Stimulated activated CD8-positive, alpha-beta memory T cell treated with anti-CD3 and anti-CD28 coated beads, Interleukin-4, amount 100 ng/mL, for 48 hours (primary cell): ENCODE data around the gene PUS3.

Experiments
- DNase-seq: peaks from one replicate; pipeline ENCODE4 v3.0.0-alpha.2; 2020

PUS3 gene

GRCh38 chr11:125941619-125942611 is 38.9 kb upstream of the PUS3 start:
- peak; percentile 75 for DNase-seq

GRCh38 chr11:125941267-125941618 is 38.2 kb upstream of the PUS3 start:
- DNase-seq = no peak

- DNase-seq = no peak
Measured at GRCh38 chr11:125940145-125940544, 37.1 kb upstream of the PUS3 start.

GRCh38 chr11:125939081-125939521 is 36.1 kb upstream of the PUS3 start:
- peak; percentile 8 for DNase-seq

- DNase-seq = peak; percentile 19
Measured at GRCh38 chr11:125938418-125938817, 35.4 kb upstream of the PUS3 start.

GRCh38 chr11:125935618-125936199 is 32.7 kb upstream of the PUS3 start:
- DNase-seq = peak; percentile 14

- no peak for DNase-seq
Measured at GRCh38 chr11:125935056-125935455, 32.0 kb upstream of the PUS3 start.

- DNase-seq = no peak
Measured at GRCh38 chr11:125934473-125934872, 31.5 kb upstream of the PUS3 start.

GRCh38 chr11:125933030-125933813 is 30.2 kb upstream of the PUS3 start:
- peak; percentile 65 for DNase-seq

- DNase-seq = peak; percentile 3
Measured at GRCh38 chr11:125932301-125932700, 29.3 kb upstream of the PUS3 start.

GRCh38 chr11:125931668-125932067 is 28.7 kb upstream of the PUS3 start:
- DNase-seq = no peak

GRCh38 chr11:125931116-125931515 is 28.1 kb upstream of the PUS3 start:
- no peak for DNase-seq

- DNase-seq = no peak
Measured at GRCh38 chr11:125930076-125930450, 27.1 kb upstream of the PUS3 start.

- DNase-seq = no peak
Measured at GRCh38 chr11:125929445-125930075, 26.6 kb upstream of the PUS3 start.

- no peak for DNase-seq
Measured at GRCh38 chr11:125926682-125927081, 23.7 kb upstream of the PUS3 start.

- no peak for DNase-seq
Measured at GRCh38 chr11:125925804-125926203, 22.8 kb upstream of the PUS3 start.

GRCh38 chr11:125925247-125925740 is 22.3 kb upstream of the PUS3 start:
- no peak for DNase-seq

- no peak for DNase-seq
Measured at GRCh38 chr11:125924384-125925007, 21.5 kb upstream of the PUS3 start.

GRCh38 chr11:125923633-125924032 is 20.6 kb upstream of the PUS3 start:
- DNase-seq = no peak

- DNase-seq = peak; percentile 71
Measured at GRCh38 chr11:125923012-125923579, 20.1 kb upstream of the PUS3 start.

GRCh38 chr11:125922156-125922555 is 19.1 kb upstream of the PUS3 start:
- no peak for DNase-seq

GRCh38 chr11:125921042-125921441 is 18.0 kb upstream of the PUS3 start:
- no peak for DNase-seq
